ENCODE data around the gene GOLGA8Q. TPM values are rescaled to one million over a fixed set of nuclear protein-coding genes. Genes with fewer than 3 reads are reported as not detected.
"Not testable (repeated sequence)": the region's sequence is repeated elsewhere in the genome, so short reads cannot be mapped to it uniquely, and the experiment has no call there.

The GOLGA8Q gene
- total RNA-seq, result not detected
- not detected for polyA plus RNA-seq (2013, experiment 1 of 2)
- polyA plus RNA-seq (2013, experiment 2 of 2), result not detected
- long read RNA-seq, experiment 1, result 0 reads
- long read RNA-seq, experiment 2, result 0 reads
- long read RNA-seq, experiment 3, result 0 reads
- long read RNA-seq, experiment 4, result 0 reads

GRCh38 chr15:30551750-30552149, at the start of gene GOLGA8Q:
Gene GOLGA8Q, plus strand, starts transcription at chr15:30552050. Its CDS starts 28 bp downstream, at chr15:30552078.
- H3K9me3 Mint-ChIP-seq; H3K27ac Mint-ChIP-seq; H3K4me3 ChIP-seq (ENCODE audit: low read length); H3K9me3 ChIP-seq (ENCODE audit: control insufficient read depth, low read length); H3K36me3 Mint-ChIP-seq (ENCODE audit: low read depth); H3K9ac ChIP-seq (ENCODE audit: extremely low read depth, low read length, poor library complexity, severe bottlenecking); DNase-seq; H3K27me3 ChIP-seq (ENCODE audit: control insufficient read depth, insufficient read depth, low read length, poor library complexity, severe bottlenecking); H3K36me3 ChIP-seq (ENCODE audit: control insufficient read depth, insufficient read depth, low read length); H3K27me3 Mint-ChIP-seq (ENCODE audit: insufficient read depth); H3K4me1 Mint-ChIP-seq; H3K27ac ChIP-seq (ENCODE audit: low read depth, low read length); H3K4me3 Mint-ChIP-seq; H3K4me1 ChIP-seq (ENCODE audit: control insufficient read depth, insufficient read depth, low read length): not testable (repeated sequence)
- WGBS, 2 experiments (ENCODE audit: insufficient coverage in 1 of 2, insufficient read length in 1 of 2), result no CpG with 5 or more reads among the region's 9 CpGs

- not testable (repeated sequence) for H3K27ac Mint-ChIP-seq; H3K9ac ChIP-seq (ENCODE audit: extremely low read depth, low read length, poor library complexity, severe bottlenecking); H3K36me3 Mint-ChIP-seq (ENCODE audit: low read depth); H3K4me3 ChIP-seq (ENCODE audit: low read length); H3K4me1 ChIP-seq (ENCODE audit: control insufficient read depth, insufficient read depth, low read length); DNase-seq; H3K9me3 ChIP-seq (ENCODE audit: control insufficient read depth, low read length); H3K36me3 ChIP-seq (ENCODE audit: control insufficient read depth, insufficient read depth, low read length); H3K4me3 Mint-ChIP-seq; H3K9me3 Mint-ChIP-seq; H3K27ac ChIP-seq (ENCODE audit: low read depth, low read length); H3K27me3 Mint-ChIP-seq (ENCODE audit: insufficient read depth); H3K27me3 ChIP-seq (ENCODE audit: control insufficient read depth, insufficient read depth, low read length, poor library complexity, severe bottlenecking); H3K4me1 Mint-ChIP-seq
- 74% methylated on average over 5 of the region's 11 CpGs; no CpG with 5 or more reads in 1 of the 2 experiments for WGBS, 2 experiments (ENCODE audit: insufficient coverage in 1 of 2, insufficient read length in 1 of 2)
Measured at GRCh38 chr15:30502904-30503781, 48.7 kb upstream of the GOLGA8Q start.

- not testable (repeated sequence) for H3K27me3 ChIP-seq (ENCODE audit: control insufficient read depth, insufficient read depth, low read length, poor library complexity, severe bottlenecking); H3K27ac ChIP-seq (ENCODE audit: low read depth, low read length); H3K9me3 ChIP-seq (ENCODE audit: control insufficient read depth, low read length); H3K36me3 Mint-ChIP-seq (ENCODE audit: low read depth); H3K27me3 Mint-ChIP-seq (ENCODE audit: insufficient read depth); H3K9me3 Mint-ChIP-seq; H3K27ac Mint-ChIP-seq; H3K4me1 ChIP-seq (ENCODE audit: control insufficient read depth, insufficient read depth, low read length); DNase-seq; H3K4me3 Mint-ChIP-seq; H3K36me3 ChIP-seq (ENCODE audit: control insufficient read depth, insufficient read depth, low read length); H3K4me3 ChIP-seq (ENCODE audit: low read length); H3K9ac ChIP-seq (ENCODE audit: extremely low read depth, low read length, poor library complexity, severe bottlenecking); H3K4me1 Mint-ChIP-seq
- WGBS, 2 experiments (ENCODE audit: insufficient coverage in 1 of 2, insufficient read length in 1 of 2), result 93% methylated on average over 3 of the region's 5 CpGs; no CpG with 5 or more reads in 1 of the 2 experiments
Measured at GRCh38 chr15:30504162-30504843, 47.5 kb upstream of the GOLGA8Q start.

GRCh38 chr15:30514545-30514944, 37.3 kb upstream of the GOLGA8Q start:
- H3K4me1 Mint-ChIP-seq; H3K4me3 Mint-ChIP-seq; H3K9me3 ChIP-seq (ENCODE audit: control insufficient read depth, low read length); H3K4me3 ChIP-seq (ENCODE audit: low read length); H3K9ac ChIP-seq (ENCODE audit: extremely low read depth, low read length, poor library complexity, severe bottlenecking); DNase-seq; H3K27me3 ChIP-seq (ENCODE audit: control insufficient read depth, insufficient read depth, low read length, poor library complexity, severe bottlenecking); H3K4me1 ChIP-seq (ENCODE audit: control insufficient read depth, insufficient read depth, low read length); H3K9me3 Mint-ChIP-seq; H3K27ac Mint-ChIP-seq; H3K27me3 Mint-ChIP-seq (ENCODE audit: insufficient read depth); H3K36me3 ChIP-seq (ENCODE audit: control insufficient read depth, insufficient read depth, low read length); H3K36me3 Mint-ChIP-seq (ENCODE audit: low read depth); H3K27ac ChIP-seq (ENCODE audit: low read depth, low read length): not testable (repeated sequence)
- WGBS, 2 experiments (ENCODE audit: insufficient coverage in 1 of 2, insufficient read length in 1 of 2), result no CpG with 5 or more reads among the region's 4 CpGs

GRCh38 chr15:30523453-30524243, 28.2 kb upstream of the GOLGA8Q start:
- not testable (repeated sequence) for H3K9me3 ChIP-seq (ENCODE audit: control insufficient read depth, low read length); H3K27ac ChIP-seq (ENCODE audit: low read depth, low read length); H3K4me1 Mint-ChIP-seq; H3K36me3 Mint-ChIP-seq (ENCODE audit: low read depth); H3K4me3 Mint-ChIP-seq; H3K27ac Mint-ChIP-seq; H3K27me3 ChIP-seq (ENCODE audit: control insufficient read depth, insufficient read depth, low read length, poor library complexity, severe bottlenecking); H3K27me3 Mint-ChIP-seq (ENCODE audit: insufficient read depth); H3K4me3 ChIP-seq (ENCODE audit: low read length); H3K36me3 ChIP-seq (ENCODE audit: control insufficient read depth, insufficient read depth, low read length); H3K4me1 ChIP-seq (ENCODE audit: control insufficient read depth, insufficient read depth, low read length); H3K9ac ChIP-seq (ENCODE audit: extremely low read depth, low read length, poor library complexity, severe bottlenecking); H3K9me3 Mint-ChIP-seq
- 59% methylated on average over 3 of the region's 7 CpGs; no CpG with 5 or more reads in 1 of the 2 experiments for WGBS, 2 experiments (ENCODE audit: insufficient coverage in 1 of 2, insufficient read length in 1 of 2)
- peak; percentile 45 for DNase-seq

GRCh38 chr15:30525912-30526311, 25.9 kb upstream of the GOLGA8Q start:
- not testable (repeated sequence) for H3K4me3 Mint-ChIP-seq; H3K9me3 ChIP-seq (ENCODE audit: control insufficient read depth, low read length); H3K36me3 ChIP-seq (ENCODE audit: control insufficient read depth, insufficient read depth, low read length); H3K9me3 Mint-ChIP-seq; H3K27me3 ChIP-seq (ENCODE audit: control insufficient read depth, insufficient read depth, low read length, poor library complexity, severe bottlenecking); H3K27ac ChIP-seq (ENCODE audit: low read depth, low read length); DNase-seq; H3K36me3 Mint-ChIP-seq (ENCODE audit: low read depth); H3K4me1 ChIP-seq (ENCODE audit: control insufficient read depth, insufficient read depth, low read length); H3K4me1 Mint-ChIP-seq; H3K27me3 Mint-ChIP-seq (ENCODE audit: insufficient read depth); H3K4me3 ChIP-seq (ENCODE audit: low read length); H3K9ac ChIP-seq (ENCODE audit: extremely low read depth, low read length, poor library complexity, severe bottlenecking); H3K27ac Mint-ChIP-seq
- WGBS, 2 experiments (ENCODE audit: insufficient coverage in 1 of 2, insufficient read length in 1 of 2), result no CpG with 5 or more reads among the region's 4 CpGs

Measured in endodermal cell (in vitro differentiated cells).